GM23248 (cell line): ENCODE measurements around the gene KCTD12.

Experiments used
- EZH2 ChIP-seq: fragments of 200-600 bp; sonication (generic); IDR thresholded peaks from 2 replicates; pipeline ENCODE4 v1.6.1; 2018; ENCODE audit warnings: antibody characterized with exemption, mild to moderate bottlenecking; ENCODE audit not compliant: insufficient read depth, poor library complexity, severe bottlenecking
- EZH2phosphoT487 ChIP-seq: fragments of 200-600 bp; sonication (generic); IDR thresholded peaks from 2 replicates; pipeline ENCODE4 v1.6.1; 2018; ENCODE audit warnings: antibody characterized with exemption, moderate library complexity, mild to moderate bottlenecking, low read depth; ENCODE audit not compliant: insufficient read depth

DNA sequence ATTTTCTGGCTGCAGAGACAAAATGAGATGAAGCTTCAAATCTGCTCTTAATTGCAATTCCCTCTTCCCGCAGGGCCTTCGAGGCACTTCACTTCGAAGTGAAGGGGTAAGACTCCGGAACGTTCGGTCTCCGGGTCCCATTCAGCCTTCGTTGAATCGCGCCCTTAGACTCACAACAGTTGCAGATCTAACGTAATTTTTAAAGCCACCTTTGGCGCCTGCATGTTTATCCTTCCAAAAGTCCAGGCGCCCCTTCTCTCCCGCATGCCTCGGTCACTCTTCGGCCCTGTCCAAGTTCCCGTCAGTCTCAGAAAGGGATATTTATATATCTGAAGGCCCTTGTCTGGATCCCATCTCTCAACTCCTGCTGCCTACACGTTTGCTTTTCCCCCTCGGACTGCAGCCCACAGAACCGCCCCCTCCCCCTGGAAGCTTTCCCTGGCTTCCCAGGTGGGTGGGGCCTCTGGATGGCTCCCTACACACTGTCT, 915 bp upstream of the KCTD12 start:
- TF ChIP-seq EZH2 (no peak), EZH2phosphoT487 (no peak)
